Karpas-422 (cell line): Measurements from ENCODE around the gene CHRFAM7A. TPM values are rescaled to one million over a fixed set of nuclear protein-coding genes. Genes with fewer than 3 reads are reported as not detected.
"Not testable (repeated sequence)": the region's sequence is repeated elsewhere in the genome, so short reads cannot be mapped to it uniquely, and the experiment has no call there.

Source experiments
- DNase-seq: peaks from one replicate; pipeline ENCODE4 v3.0.0-alpha.2; 2015
- H2AFZ ChIP-seq: fragments of 200-600 bp; sonication (generic); 2 replicates; pipeline ENCODE4 v1.6.1; 2014; ENCODE audit warnings: antibody characterized with exemption, low read length, mixed read lengths
- H3K27ac ChIP-seq: fragments of 200-600 bp; sonication (generic); 2 replicates; pipeline ENCODE4 v1.5.1; 2014; ENCODE audit warnings: mild to moderate bottlenecking, low read length, moderate library complexity
- H3K27me3 ChIP-seq: fragments of 200-600 bp; sonication (generic); 2 replicates; pipeline ENCODE4 v1.6.1; 2014; ENCODE audit warnings: low read length, mixed read lengths
- H3K36me3 ChIP-seq: fragments of 200-600 bp; sonication (generic); 2 replicates; pipeline ENCODE4 v1.6.1; 2014; ENCODE audit warnings: low read length, mixed read lengths; ENCODE audit not compliant: insufficient read depth
- H3K4me1 ChIP-seq: fragments of 200-600 bp; sonication (generic); 2 replicates; pipeline ENCODE4 v1.6.1; 2014; ENCODE audit warnings: mild to moderate bottlenecking, low read length, mixed read lengths
- H3K4me2 ChIP-seq: fragments of 200-600 bp; sonication (generic); 2 replicates; pipeline ENCODE4 v1.6.1; 2014; ENCODE audit warnings: low read length, low read depth, mild to moderate bottlenecking; ENCODE audit not compliant: poor library complexity, severe bottlenecking
- H3K4me3 ChIP-seq: fragments of 200-600 bp; sonication (generic); 2 replicates; pipeline ENCODE4 v1.5.1; 2014; ENCODE audit warnings: mild to moderate bottlenecking, antibody characterized with exemption, low read length, mixed read lengths
- H3K79me2 ChIP-seq: fragments of 200-600 bp; sonication (generic); 2 replicates; pipeline ENCODE4 v1.6.1; 2014; ENCODE audit warnings: mild to moderate bottlenecking, low read length, mixed read lengths
- H3K9ac ChIP-seq: fragments of 200-600 bp; sonication (generic); 2 replicates; pipeline ENCODE4 v1.6.0; 2014; ENCODE audit warnings: low read length
- H3K9me2 ChIP-seq: fragments of 200-600 bp; sonication (generic), shearing (Covaris generic); replicated peaks from 2 replicates; pipeline ENCODE4 v1.6.0; 2014; ENCODE audit warnings: mild to moderate bottlenecking, low read length, moderate library complexity; ENCODE audit not compliant: insufficient read depth
- H3K9me3 ChIP-seq: fragments of 300-700, 200-600 bp; sonication (generic); 2 replicates; pipeline ENCODE4 v1.6.1; 2014; ENCODE audit warnings: low read length, mixed read lengths
- H4K20me1 ChIP-seq: fragments of 200-600 bp; sonication (generic); 2 replicates; pipeline ENCODE4 v1.6.1; 2014; ENCODE audit warnings: mild to moderate bottlenecking, antibody characterized with exemption, low read length, low read depth; ENCODE audit not compliant: insufficient read depth
- total RNA-seq: library from RNA; depleted of rRNA; stranded (reverse); fragments of >200 nt; shearing (Covaris generic); gene quantifications from 2 replicates; pipeline ENCODE4 v1.2.3, GENCODE V29; 2014; ENCODE audit warnings: low replicate concordance

CHRFAM7A gene
- total RNA-seq, 1 experiment from 2014 or later, result not detected

DNA sequence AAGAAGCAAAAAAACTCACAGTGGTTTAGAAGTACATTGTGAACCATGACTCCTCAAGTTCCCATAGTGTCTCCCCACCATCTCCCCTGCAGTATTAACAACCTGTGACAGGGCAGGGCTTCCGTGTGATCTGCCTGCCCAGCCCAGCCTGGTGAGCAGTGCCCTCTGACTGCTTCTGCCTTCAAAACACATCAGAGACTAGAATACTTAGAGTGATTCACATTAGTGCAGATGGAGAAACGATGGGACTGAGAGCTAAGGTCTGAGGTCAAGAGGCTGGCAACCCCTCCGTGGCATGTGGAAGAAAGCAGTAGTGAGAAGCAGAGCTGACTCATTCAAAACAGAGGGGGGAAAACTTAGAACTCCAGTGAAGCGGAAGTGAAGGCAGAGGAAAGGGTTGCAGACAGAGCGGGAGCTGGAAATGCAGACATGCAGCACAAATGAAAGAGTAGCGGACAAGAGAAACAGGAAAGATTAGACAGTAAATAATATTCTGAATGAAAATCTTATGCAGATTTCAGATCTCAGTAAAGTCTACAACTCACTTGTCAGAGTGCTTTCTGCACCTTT is 6.9 kb downstream of the CHRFAM7A start:
- H4K20me1 ChIP-seq, H3K4me3 ChIP-seq, H3K4me1 ChIP-seq, H3K36me3 ChIP-seq, H3K9me3 ChIP-seq, DNase-seq, H3K27ac ChIP-seq, H3K79me2 ChIP-seq, H3K9me2 ChIP-seq, H3K4me2 ChIP-seq, H3K27me3 ChIP-seq, H3K9ac ChIP-seq, H2AFZ ChIP-seq: not testable (repeated sequence)

- H3K79me2 ChIP-seq, H4K20me1 ChIP-seq, H3K36me3 ChIP-seq, DNase-seq, H3K27ac ChIP-seq, H3K4me2 ChIP-seq, H3K27me3 ChIP-seq, H2AFZ ChIP-seq, H3K4me1 ChIP-seq, H3K4me3 ChIP-seq, H3K9me2 ChIP-seq, H3K9ac ChIP-seq, H3K9me3 ChIP-seq: not testable (repeated sequence)
Observed at GRCh38 chr15:30377082-30377413, 16.3 kb downstream of the CHRFAM7A start.

DNA sequence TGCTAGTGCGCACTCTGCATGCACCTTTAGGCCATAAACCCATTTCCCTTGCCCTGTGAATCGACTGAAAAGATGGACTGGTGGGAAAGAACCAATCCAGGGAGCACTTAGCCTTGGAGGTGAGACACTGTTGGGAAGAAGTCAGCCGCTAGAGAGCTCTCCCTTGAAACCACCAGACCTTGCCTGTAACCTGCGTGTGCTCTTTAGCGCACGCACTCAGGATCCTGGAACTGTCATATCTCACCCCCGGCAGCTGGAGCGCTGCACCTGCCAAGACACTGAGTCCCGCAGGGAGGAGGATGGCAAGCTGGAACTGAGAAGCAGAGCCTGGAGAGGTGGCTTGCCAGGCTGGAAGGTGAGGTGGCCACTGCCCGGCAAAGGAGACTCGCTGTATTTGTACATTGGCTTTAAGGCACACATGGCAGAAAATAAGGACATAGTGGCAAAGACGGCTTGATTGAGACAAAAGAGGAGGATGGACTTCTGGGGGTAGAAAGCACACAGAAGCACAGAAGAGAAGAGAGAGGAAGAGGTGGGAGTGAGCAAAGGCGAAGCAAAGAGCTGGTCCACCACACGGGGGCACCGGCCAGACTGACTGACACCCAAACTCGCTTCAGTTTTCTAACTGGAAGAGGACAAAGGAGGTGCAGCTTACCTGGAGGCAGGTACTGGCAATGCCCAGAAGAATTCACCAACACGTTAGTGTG is 16.8 kb downstream of the CHRFAM7A start:
- not testable (repeated sequence) for H3K4me2 ChIP-seq, H2AFZ ChIP-seq, H4K20me1 ChIP-seq, H3K4me1 ChIP-seq, DNase-seq, H3K9me2 ChIP-seq, H3K79me2 ChIP-seq, H3K27ac ChIP-seq, H3K9ac ChIP-seq, H3K4me3 ChIP-seq, H3K36me3 ChIP-seq, H3K9me3 ChIP-seq, H3K27me3 ChIP-seq

DNA sequence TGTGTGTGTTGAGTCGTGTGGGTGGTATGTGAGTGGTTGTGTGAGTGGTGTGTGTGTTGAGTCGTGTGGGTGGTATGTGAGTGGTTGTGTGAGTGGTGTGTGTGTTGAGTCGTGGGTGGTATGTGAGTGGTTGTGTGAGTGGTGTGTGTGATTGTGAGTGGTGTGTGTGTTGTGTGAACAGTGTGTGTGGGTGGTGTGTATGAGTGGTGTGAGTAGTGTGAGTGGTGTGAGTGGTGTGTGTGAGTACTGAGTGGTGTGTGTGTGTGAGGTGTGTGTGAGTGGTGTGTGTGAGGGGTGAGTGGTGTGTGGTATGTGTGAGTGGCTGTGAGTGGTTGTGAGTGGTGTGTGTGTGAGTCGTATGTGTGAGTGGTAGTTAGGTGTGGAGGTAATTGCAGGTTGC is 17.5 kb downstream of the CHRFAM7A start:
- H3K9ac ChIP-seq, H3K4me2 ChIP-seq, H3K27ac ChIP-seq, H3K9me2 ChIP-seq, H2AFZ ChIP-seq, DNase-seq, H3K27me3 ChIP-seq, H3K4me1 ChIP-seq, H4K20me1 ChIP-seq, H3K79me2 ChIP-seq, H3K4me3 ChIP-seq, H3K36me3 ChIP-seq, H3K9me3 ChIP-seq: not testable (repeated sequence)

GRCh38 chr15:30374862-30375261 is 18.5 kb downstream of the CHRFAM7A start:
- not testable (repeated sequence) for H3K4me2 ChIP-seq, H3K9me2 ChIP-seq, H3K9me3 ChIP-seq, H2AFZ ChIP-seq, H3K9ac ChIP-seq, H4K20me1 ChIP-seq, DNase-seq, H3K27me3 ChIP-seq, H3K36me3 ChIP-seq, H3K79me2 ChIP-seq, H3K4me1 ChIP-seq, H3K4me3 ChIP-seq, H3K27ac ChIP-seq

GRCh38 chr15:30368271-30368670 is 25.1 kb downstream of the CHRFAM7A start:
- not testable (repeated sequence) for H3K4me1 ChIP-seq

GRCh38 chr15:30367246-30367645 is 26.1 kb downstream of the CHRFAM7A start:
- H3K9me2 ChIP-seq, H3K9me3 ChIP-seq, H3K36me3 ChIP-seq, H3K27ac ChIP-seq, H4K20me1 ChIP-seq, H3K79me2 ChIP-seq, DNase-seq, H2AFZ ChIP-seq, H3K4me1 ChIP-seq, H3K4me2 ChIP-seq, H3K27me3 ChIP-seq, H3K9ac ChIP-seq, H3K4me3 ChIP-seq: not testable (repeated sequence)

More at GRCh38 chr15:30368271-30368670, 25.1 kb downstream of the CHRFAM7A start:
- H3K9ac ChIP-seq, DNase-seq, H4K20me1 ChIP-seq, H3K4me3 ChIP-seq, H3K36me3 ChIP-seq, H3K27me3 ChIP-seq, H3K27ac ChIP-seq, H3K4me2 ChIP-seq, H3K79me2 ChIP-seq, H3K9me3 ChIP-seq, H3K9me2 ChIP-seq, H2AFZ ChIP-seq: not testable (repeated sequence)

GRCh38 chr15:30361404-30361803 is 31.9 kb downstream of the CHRFAM7A start:
- H3K27me3 ChIP-seq, H2AFZ ChIP-seq, H3K4me1 ChIP-seq, DNase-seq, H3K4me2 ChIP-seq, H3K27ac ChIP-seq, H3K4me3 ChIP-seq, H3K9ac ChIP-seq, H3K9me2 ChIP-seq, H4K20me1 ChIP-seq, H3K36me3 ChIP-seq, H3K9me3 ChIP-seq, H3K79me2 ChIP-seq: not testable (repeated sequence)

DNA sequence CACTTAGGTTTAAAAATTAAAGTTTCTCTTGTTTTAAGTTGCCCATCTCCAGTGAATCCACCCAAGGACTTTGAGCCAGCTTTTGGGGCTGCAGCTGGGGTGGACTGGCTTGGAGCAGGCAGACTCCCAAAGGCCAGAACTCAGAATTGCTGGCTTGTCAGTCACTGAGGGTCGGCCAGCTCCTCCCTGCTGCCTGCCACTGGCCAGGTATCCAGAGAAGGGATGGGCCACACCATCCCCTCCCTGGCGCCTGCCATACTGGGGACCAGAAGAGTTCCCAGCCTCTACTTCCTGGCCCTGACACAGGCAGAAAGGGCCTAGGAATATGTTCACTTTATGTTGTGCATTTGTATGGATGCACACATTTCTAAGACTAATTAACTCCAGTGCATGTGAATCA is 32.4 kb downstream of the CHRFAM7A start:
- H3K4me2 ChIP-seq, H3K4me3 ChIP-seq, H2AFZ ChIP-seq, H3K27ac ChIP-seq, H3K27me3 ChIP-seq, DNase-seq, H3K9me2 ChIP-seq, H3K9ac ChIP-seq, H3K9me3 ChIP-seq, H3K79me2 ChIP-seq, H3K4me1 ChIP-seq, H4K20me1 ChIP-seq, H3K36me3 ChIP-seq: not testable (repeated sequence)
